DOHH2 (cell line): ENCODE results near the gene RPS6KA2.

Experiments
- CTCF ChIP-seq: fragments of 200-600 bp; sonication (generic); IDR thresholded peaks from one replicate; pipeline ENCODE4 v1.5.1; 2014; ENCODE audit warnings: antibody characterized with exemption, mild to moderate bottlenecking, low read depth, low read length; ENCODE audit not compliant: poor library complexity, severe bottlenecking
- EZH2phosphoT487 ChIP-seq: fragments of 200-600 bp; sonication (generic); IDR thresholded peaks from 2 replicates; pipeline ENCODE4 v1.6.1; 2017; ENCODE audit warnings: borderline replicate concordance, mild to moderate bottlenecking, antibody characterized with exemption, low read length, moderate library complexity, mixed read lengths

DNA sequence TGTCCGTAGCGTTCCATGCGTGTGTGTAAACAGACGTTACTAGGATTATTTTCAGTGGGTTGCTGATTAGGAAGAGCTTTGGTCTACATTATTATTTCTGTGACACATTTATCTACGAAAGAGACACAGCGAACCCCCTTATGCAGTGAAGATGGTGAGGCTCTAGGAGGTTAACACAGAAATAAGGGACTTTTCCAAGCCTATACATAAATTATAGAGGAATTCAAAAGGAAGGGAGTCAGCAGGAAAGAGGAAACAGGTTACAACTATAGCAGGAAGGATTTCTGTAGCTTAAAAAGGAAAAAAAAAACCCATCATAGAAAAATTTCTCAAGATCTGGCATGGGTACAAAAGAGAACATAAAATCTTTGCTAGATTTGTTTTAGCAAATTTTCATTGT is 12.9 kb upstream of the RPS6KA2 start:
- no peak for TF ChIP-seq CTCF
- TF ChIP-seq EZH2phosphoT487: no peak
